Natural killer cell (primary cell): ENCODE results near the gene DDIT3. TPM values are rescaled to one million over a fixed set of nuclear protein-coding genes. Genes with fewer than 3 reads are reported as not detected.
"Not testable (repeated sequence)": the region's sequence is repeated elsewhere in the genome, so short reads cannot be mapped to it uniquely, and the experiment has no call there.

Source experiments
- ATAC-seq, 3 donors: fragments of 150-1000 bp in 2 of 3; fragments of 200-7000 bp in 1 of 3; cut with Tn5 transposase; 1 replicate in 1 of 3; 2 replicates in 2 of 3; pipeline ENCODE4 v1.10.0; 2021; ENCODE audit warnings: mild to moderate bottlenecking in 2 of 3, moderate library complexity in 2 of 3
- DNase-seq, 2 donors: peaks; one replicate each; pipeline versions ENCODE4 v3.0.0 to v3.0.0-alpha.2; 2013 to 2021; ENCODE audit warnings: mixed read lengths in 1 of 2
- H3K27ac ChIP-seq: one replicate; pipeline ENCODE4 v1.5.1; 2013; ENCODE audit warnings: mild to moderate bottlenecking, low read length
- H3K27me3 ChIP-seq: one replicate; pipeline ENCODE4 v1.6.1; 2013; ENCODE audit warnings: low read length; ENCODE audit not compliant: control insufficient read depth, insufficient read depth
- H3K36me3 ChIP-seq: one replicate; pipeline ENCODE4 v1.6.1; 2013; ENCODE audit warnings: low read length; ENCODE audit not compliant: control insufficient read depth, insufficient read depth
- H3K4me1 ChIP-seq: one replicate; pipeline ENCODE4 v1.6.1; 2013; ENCODE audit warnings: low read length; ENCODE audit not compliant: control insufficient read depth, insufficient read depth
- H3K4me3 ChIP-seq: one replicate; pipeline ENCODE4 v1.5.1; 2013; ENCODE audit warnings: low read length
- H3K9me3 ChIP-seq: one replicate; pipeline ENCODE4 v1.6.1; 2013; ENCODE audit warnings: low read length; ENCODE audit not compliant: control insufficient read depth, insufficient read depth
- H3K27ac Mint-ChIP-seq, 2 donors: one replicate each; pipeline ENCODE4 v1.8.0; 2022; ENCODE audit warnings: mild to moderate bottlenecking in 2 of 2, mixed read lengths in 2 of 2, moderate library complexity in 1 of 2
- H3K27me3 Mint-ChIP-seq, 2 donors: one replicate each; pipeline ENCODE4 v1.8.0; 2022; ENCODE audit warnings: low read depth in 2 of 2, mixed read lengths in 2 of 2
- H3K36me3 Mint-ChIP-seq: one replicate; pipeline ENCODE4 v1.8.0; 2022; ENCODE audit warnings: mixed read lengths
- H3K4me1 Mint-ChIP-seq, 2 donors: one replicate each; pipeline ENCODE4 v1.8.0; 2022; ENCODE audit warnings: mixed read lengths in 2 of 2
- H3K4me3 Mint-ChIP-seq: one replicate; pipeline ENCODE4 v1.8.0; 2022; ENCODE audit warnings: mild to moderate bottlenecking, moderate library complexity, mixed read lengths
- H3K9me3 Mint-ChIP-seq, 2 donors: one replicate each; pipeline ENCODE4 v1.8.0; 2022; ENCODE audit warnings: mixed read lengths in 2 of 2
- CTCF ChIP-seq: fragments of 200-600 bp; IDR thresholded peaks from one replicate; pipeline ENCODE4 v1.8.0; 2022; ENCODE audit warnings: antibody characterized with exemption
- WGBS: methylation state at CpG from one replicate; pipeline ENCODE4 v1.1.7; 2013; ENCODE audit warnings: missing lambda C conversion rate; ENCODE audit not compliant: insufficient coverage; 5-methylcytosine and 5-hydroxymethylcytosine counted together
- intact Hi-C: fragments of 100-400 bp; cut with micrococcal nuclease; formaldehyde crosslinking; loops from one replicate; pipeline ENCODE4 v1.14.2; 2022
- total RNA-seq, 4 donors: library from RNA; stranded (reverse); fragments of 120-200 nt in 1 of 4; gene quantifications; one replicate each; pipeline versions ENCODE4 v1.2.3 to v1.2.4, GENCODE V29; 2013 to 2022

DDIT3 gene
- total RNA-seq, 3 donors from 2014 or later (not counting 1 experiment from before 2014, with no cell fraction given), result 117 to 318 (median 182) TPM

DNA sequence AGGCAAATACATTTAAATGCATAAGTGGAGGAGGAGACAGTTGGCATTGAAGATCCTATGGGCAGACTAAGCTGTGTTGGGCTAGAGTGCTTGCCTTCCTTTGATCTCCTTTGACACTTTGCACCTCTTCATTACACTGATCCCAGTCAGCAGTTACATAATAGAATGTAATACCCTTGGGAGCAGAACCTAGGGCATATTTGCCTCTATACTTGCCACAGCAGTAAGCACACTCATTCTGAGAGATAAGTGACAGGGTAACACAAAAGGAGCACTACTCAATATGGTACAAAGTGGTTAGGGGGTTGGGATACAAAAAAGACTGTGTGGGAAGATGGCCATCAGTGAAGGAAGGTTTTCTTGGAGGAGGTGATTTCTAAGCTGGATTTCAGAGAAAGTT is 23.5 kb downstream of the DDIT3 start:
- H3K36me3 ChIP-seq, result peaks cover 43% of the 10 kb centered on the region
- no peak for DNase-seq
- Mint-ChIP-seq H3K4me3 (no peak overlapping the region), H3K4me1 (peaks cover 4 to 7% of the 10 kb centered on the region in 2 donors), H3K27me3 (no peaks in the 10 kb centered on the region), H3K36me3 (peaks cover 13% of the 10 kb centered on the region), H3K9me3 (no peaks in the 10 kb centered on the region), H3K27ac (peak overlapping the region in 1 of 2 donors; percentile 3)
- H3K27ac ChIP-seq, result no peak overlapping the region
- intact Hi-C loops, result no loop called here
- ATAC-seq, result no peak
- no peaks in the 10 kb centered on the region for H3K27me3 ChIP-seq
- no peak overlapping the region for H3K4me3 ChIP-seq
- no peaks in the 10 kb centered on the region for H3K4me1 ChIP-seq
- no peaks in the 10 kb centered on the region for H3K9me3 ChIP-seq
- TF ChIP-seq CTCF, result no peak

- H3K27ac Mint-ChIP-seq, H3K4me1 ChIP-seq, ATAC-seq, H3K9me3 ChIP-seq, H3K27ac ChIP-seq, H3K27me3 Mint-ChIP-seq, H3K9me3 Mint-ChIP-seq, H3K4me3 ChIP-seq, H3K27me3 ChIP-seq, H3K4me3 Mint-ChIP-seq, DNase-seq, intact Hi-C loops: not testable (repeated sequence)
- H3K36me3 ChIP-seq, result peaks cover 44% of the 10 kb centered on the region
- Mint-ChIP-seq H3K36me3 (peaks cover 11% of the 10 kb centered on the region), H3K4me1 (peaks cover 4 to 12% of the 10 kb centered on the region in 2 donors)
- 94% methylated on average over 40 of the region's 48 CpGs for WGBS
Observed at GRCh38 chr12:57495051-57495701, 25.1 kb downstream of the DDIT3 start.

DNA sequence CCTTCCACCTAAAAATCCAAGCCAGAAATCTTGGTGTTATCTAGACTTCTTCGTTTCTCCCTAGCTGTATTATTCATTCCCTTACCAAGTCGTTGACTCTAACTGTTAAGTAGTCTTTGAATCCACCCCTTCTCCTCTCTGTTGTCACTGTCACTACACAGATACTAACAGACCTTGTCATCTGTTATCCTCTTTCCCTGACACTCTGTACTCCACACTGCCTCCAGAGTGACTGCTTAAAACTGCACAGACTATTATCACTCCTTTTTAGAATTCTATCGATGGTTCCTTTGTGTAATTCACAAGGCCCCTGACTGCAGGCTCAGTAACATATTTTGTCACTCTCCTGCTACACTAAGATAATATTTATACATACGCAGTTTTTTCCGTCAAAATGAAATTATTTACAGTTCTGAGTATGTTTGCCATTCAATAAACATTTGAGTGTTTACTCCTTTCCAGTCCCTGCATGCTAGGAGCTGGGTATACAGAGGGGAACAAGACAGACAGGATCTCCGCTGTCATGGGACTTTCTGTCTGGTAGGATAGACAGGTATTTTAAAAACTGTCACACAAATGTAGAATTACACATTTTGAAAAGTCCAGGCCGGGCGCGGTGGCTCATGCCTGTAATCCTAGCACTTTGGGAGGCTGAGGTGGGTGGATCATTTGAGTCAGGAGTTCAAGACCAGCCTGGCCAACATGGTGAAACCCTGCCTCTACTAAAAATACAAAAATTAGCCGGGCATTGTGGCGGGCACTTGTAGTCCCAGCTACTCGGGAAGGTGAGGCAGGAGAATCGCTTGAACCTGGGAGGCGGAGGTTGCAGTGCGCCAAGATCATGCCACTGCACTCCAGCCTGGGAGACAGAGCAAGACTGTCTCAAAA is 28.7 kb downstream of the DDIT3 start:
- Mint-ChIP-seq H3K4me3 (peak overlapping the region; percentile 1), H3K4me1 (peaks cover 23 to 29% of the 10 kb centered on the region in 2 donors), H3K36me3 (peaks cover 11% of the 10 kb centered on the region), H3K27me3 (no peaks in the 10 kb centered on the region), H3K27ac (peak overlapping the region; percentile 6 to 47), H3K9me3 (no peaks in the 10 kb centered on the region)
- no peak for TF ChIP-seq CTCF
- 96% methylated on average over 14 of the region's 15 CpGs for WGBS
- H3K9me3 ChIP-seq, result no peaks in the 10 kb centered on the region
- no peak overlapping the region for H3K27ac ChIP-seq
- DNase-seq (peak in 1 of 2 donors; percentile 34), ATAC-seq (peak in 1 of 3 donors; percentile 13)
- no peaks in the 10 kb centered on the region for H3K27me3 ChIP-seq
- intact Hi-C loops, result no loop called here
- H3K4me3 ChIP-seq, result no peak overlapping the region
- peaks cover 20% of the 10 kb centered on the region for H3K4me1 ChIP-seq
- peaks cover 37% of the 10 kb centered on the region for H3K36me3 ChIP-seq

GRCh38 chr12:57490126-57490525 is 30.2 kb downstream of the DDIT3 start:
- Mint-ChIP-seq H3K4me3 (no peak overlapping the region), H3K27ac (peak overlapping the region in 1 of 2 donors; percentile 6), H3K4me1 (peaks cover 23 to 29% of the 10 kb centered on the region in 2 donors), H3K9me3 (no peaks in the 10 kb centered on the region), H3K27me3 (no peaks in the 10 kb centered on the region), H3K36me3 (peaks cover 11% of the 10 kb centered on the region)
- whole genome bisulfite sequencing, result 96% methylated on average over 4 of the region's 4 CpGs
- DNase-seq (no peak), ATAC-seq (no peak)
- no peak overlapping the region for H3K27ac ChIP-seq
- H3K36me3 ChIP-seq, result peaks cover 34% of the 10 kb centered on the region
- H3K4me1 ChIP-seq, result peaks cover 20% of the 10 kb centered on the region
- no peak for TF ChIP-seq CTCF
- intact Hi-C loops, result no loop called here
- H3K4me3 ChIP-seq, result no peak overlapping the region
- H3K9me3 ChIP-seq, result no peaks in the 10 kb centered on the region
- H3K27me3 ChIP-seq, result no peaks in the 10 kb centered on the region
